ENCODE data around the gene HOXC13.
A peak's percentile ranks its signal among the peaks of the same experiment; 100 is the strongest.

HOXC13 gene

GRCh38 chr12:53938326-53939140, at the start of gene HOXC13:
TSS of gene HOXC13 (plus strand) at chr12:53938831. CDS start at chr12:53938907, 76 bp downstream.
- peak; percentile 98 to 99 for DNase-seq

GRCh38 chr12:53890081-53890480, 48.5 kb upstream of the HOXC13 start:
- no peak for DNase-seq

GRCh38 chr12:53892762-53893395, 45.8 kb upstream of the HOXC13 start:
- DNase-seq = no peak

GRCh38 chr12:53899230-53899629, 39.4 kb upstream of the HOXC13 start:
- no peak for DNase-seq

GRCh38 chr12:53907103-53907502, 31.5 kb upstream of the HOXC13 start:
- DNase-seq = no peak

GRCh38 chr12:53916788-53917655, 21.6 kb upstream of the HOXC13 start:
- no peak for DNase-seq

- DNase-seq = no peak
Observed at GRCh38 chr12:53924521-53925405, 13.9 kb upstream of the HOXC13 start.

- no peak for DNase-seq
Observed at GRCh38 chr12:53927220-53928029, 11.2 kb upstream of the HOXC13 start.

GRCh38 chr12:53928054-53928835, 10.4 kb upstream of the HOXC13 start:
- DNase-seq = no peak

- no peak for DNase-seq
Observed at GRCh38 chr12:53929527-53929926, 9.1 kb upstream of the HOXC13 start.

GRCh38 chr12:53930591-53931255, 7.9 kb upstream of the HOXC13 start:
- DNase-seq = no peak

GRCh38 chr12:53931844-53932581, 6.6 kb upstream of the HOXC13 start:
- DNase-seq = no peak

- DNase-seq = no peak
Observed at GRCh38 chr12:53932915-53933314, 5.7 kb upstream of the HOXC13 start.

- no peak for DNase-seq
Observed at GRCh38 chr12:53935383-53936341, 3.0 kb upstream of the HOXC13 start.

GRCh38 chr12:53937099-53937498, 1.5 kb upstream of the HOXC13 start:
- no peak for DNase-seq

GRCh38 chr12:53937596-53938325, 870 bp upstream of the HOXC13 start:
- DNase-seq = no peak
